ENCODE data around the gene CCDC154. TPM values are rescaled to one million over a fixed set of nuclear protein-coding genes. Genes with fewer than 3 reads are reported as not detected.

CCDC154 gene
- total RNA-seq, 2 experiments from 2014 or later = 0.70 to 1.6 TPM

- no peak for ATAC-seq
- Mint-ChIP-seq H3K4me3 (no peak overlapping the region), H3K27ac (no peak overlapping the region)
Observed at GRCh38 chr16:1460602-1461138, 16.3 kb upstream of the CCDC154 start.

DNA sequence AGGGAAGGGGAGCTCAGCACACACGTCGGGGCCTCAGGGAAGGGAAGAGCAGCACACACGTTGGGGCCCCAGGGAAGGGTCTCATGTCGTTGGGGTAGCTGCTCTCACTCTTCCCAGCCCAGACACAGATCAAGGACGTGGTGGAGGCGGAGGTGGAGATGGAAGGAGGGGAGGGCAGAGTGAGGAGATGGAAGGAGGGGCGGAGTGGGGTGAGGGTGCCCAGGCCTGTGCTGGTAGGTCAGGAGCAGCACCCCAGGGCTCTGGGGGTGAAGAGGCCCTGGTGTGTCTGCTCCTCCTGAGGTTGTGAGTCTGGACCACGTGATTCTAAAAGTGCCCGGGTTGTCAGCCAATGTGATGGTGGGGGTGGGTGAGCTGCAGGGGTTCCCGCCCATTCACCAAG, 15.6 kb upstream of the CCDC154 start:
- Mint-ChIP-seq H3K27ac (no peak overlapping the region), H3K4me3 (no peak overlapping the region), H3K9me3 (ENCODE audit: low read depth) (no peaks in the 10 kb centered on the region), H3K4me1 (peaks cover 7% of the 10 kb centered on the region), H3K27me3 (no peaks in the 10 kb centered on the region), H3K36me3 (ENCODE audit: low read depth) (peaks cover 8% of the 10 kb centered on the region)
- ChIA-PET POLR2A (no interaction called here), CTCF (no interaction called here)
- no peak for DNase-seq
- intact Hi-C loops (cut with DNase I, micrococcal nuclease) = no loop called here
- ATAC-seq = no peak

More at GRCh38 chr16:1460602-1461138, 16.3 kb upstream of the CCDC154 start:
- no peaks in the 10 kb centered on the region for H3K9me3 Mint-ChIP-seq (ENCODE audit: low read depth)
- no peaks in the 10 kb centered on the region for H3K27me3 Mint-ChIP-seq
- DNase-seq = no peak
- H3K4me1 Mint-ChIP-seq = peaks cover 7% of the 10 kb centered on the region
- intact Hi-C loops (cut with DNase I, micrococcal nuclease) = no loop called here
- ChIA-PET CTCF (interaction anchor here (0.6 kb wide), 1 partner anchor 109 kb away, joined by 3 read pairs; no protein-coding TSS in a partner anchor), POLR2A (no interaction called here)
- H3K36me3 Mint-ChIP-seq (ENCODE audit: low read depth) = peaks cover 6% of the 10 kb centered on the region

GRCh38 chr16:1458977-1459341, 14.6 kb upstream of the CCDC154 start:
- ChIA-PET POLR2A (interaction anchor here (0.6 to 0.7 kb wide), 2 partner anchors 51 to 363 kb away, joined by 3 to 4 read pairs; no protein-coding TSS in a partner anchor), CTCF (no interaction called here)
- no peak for DNase-seq
- intact Hi-C loops (cut with DNase I, micrococcal nuclease) = no loop called here
- ATAC-seq = no peak
- Mint-ChIP-seq H3K4me3 (no peak overlapping the region), H3K27ac (no peak overlapping the region), H3K9me3 (ENCODE audit: low read depth) (no peaks in the 10 kb centered on the region), H3K36me3 (ENCODE audit: low read depth) (peaks cover 10% of the 10 kb centered on the region), H3K27me3 (no peaks in the 10 kb centered on the region), H3K4me1 (peaks cover 7% of the 10 kb centered on the region)

DNA sequence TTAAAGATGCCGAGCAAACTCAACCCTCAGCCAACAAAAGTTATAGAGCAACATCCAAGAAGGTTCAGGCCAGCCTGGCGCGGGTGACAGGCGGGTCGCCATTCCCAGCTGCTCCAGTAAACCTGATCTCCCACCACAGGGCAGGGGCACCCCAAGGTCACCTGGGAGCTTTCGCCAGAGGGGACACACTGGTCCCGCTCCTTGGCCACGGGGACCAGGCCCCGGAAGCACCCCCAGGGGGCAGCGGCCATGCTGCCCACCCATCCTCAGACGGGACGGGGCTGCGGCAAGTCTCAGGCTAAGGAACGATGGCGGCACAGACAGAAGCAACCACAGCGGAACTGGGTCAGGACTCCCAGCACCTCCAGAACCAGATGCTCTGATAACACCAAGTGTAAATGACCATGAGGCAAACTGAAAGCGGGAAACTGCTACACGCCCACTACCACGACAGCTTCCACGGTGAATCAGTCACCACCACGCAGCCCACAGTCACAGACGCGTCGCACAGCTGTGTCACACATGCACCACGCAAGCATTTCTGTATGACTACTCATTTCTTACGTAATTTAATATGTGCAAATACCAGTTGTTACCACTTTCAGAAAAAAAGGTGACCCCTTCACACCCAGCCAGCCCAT, 14.1 kb upstream of the CCDC154 start:
- Mint-ChIP-seq H3K9me3 (ENCODE audit: low read depth) (no peaks in the 10 kb centered on the region), H3K27me3 (no peaks in the 10 kb centered on the region), H3K36me3 (ENCODE audit: low read depth) (peaks cover 10% of the 10 kb centered on the region), H3K4me1 (peaks cover 7% of the 10 kb centered on the region), H3K27ac (no peak overlapping the region), H3K4me3 (no peak overlapping the region)
- CTCF ChIA-PET = no interaction called here
- ATAC-seq (peak; percentile 65), DNase-seq (peak; percentile 65)
- intact Hi-C loops (cut with DNase I, micrococcal nuclease) = no loop called here
- POLR2A ChIA-PET = interaction anchor here (0.6 kb wide), 1 partner anchor 51 kb away, joined by 3 read pairs; no protein-coding TSS in a partner anchor

GRCh38 chr16:1457489-1458245, 13.3 kb upstream of the CCDC154 start:
- H3K9me3 Mint-ChIP-seq (ENCODE audit: low read depth) = no peaks in the 10 kb centered on the region
- ChIA-PET POLR2A (no interaction called here), CTCF (no interaction called here)
- no peak for DNase-seq
- H3K36me3 Mint-ChIP-seq (ENCODE audit: low read depth) = peaks cover 8% of the 10 kb centered on the region
- intact Hi-C loops (cut with DNase I, micrococcal nuclease) = no loop called here
- ATAC-seq = no peak
- peaks cover 7% of the 10 kb centered on the region for H3K4me1 Mint-ChIP-seq
- H3K27ac Mint-ChIP-seq = no peak overlapping the region
- H3K27me3 Mint-ChIP-seq = no peaks in the 10 kb centered on the region
- H3K4me3 Mint-ChIP-seq = no peak overlapping the region

DNA sequence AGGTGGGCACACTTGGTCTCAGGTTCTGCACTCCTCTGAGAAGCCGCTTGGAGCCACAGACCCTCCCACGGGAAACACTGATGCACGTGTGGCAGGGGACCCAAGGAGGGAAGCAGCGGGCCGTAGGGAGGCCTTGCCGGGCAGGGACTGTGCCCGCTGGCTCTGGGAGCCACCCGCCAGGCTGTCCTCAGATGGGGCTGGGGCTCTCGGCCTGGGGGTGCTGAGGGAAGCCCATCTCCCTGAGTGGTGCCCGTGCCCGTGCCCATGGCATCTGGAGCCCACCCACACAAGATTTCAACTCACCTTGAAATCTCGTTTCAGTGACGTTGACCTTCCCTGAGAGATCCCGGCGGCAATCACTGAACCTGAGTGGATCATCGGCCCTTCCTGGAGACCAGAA, 12.6 kb upstream of the CCDC154 start:
- Mint-ChIP-seq H3K4me1 (peaks cover 7% of the 10 kb centered on the region), H3K9me3 (ENCODE audit: low read depth) (no peaks in the 10 kb centered on the region), H3K27me3 (no peaks in the 10 kb centered on the region), H3K4me3 (no peak overlapping the region), H3K27ac (no peak overlapping the region), H3K36me3 (ENCODE audit: low read depth) (peaks cover 5% of the 10 kb centered on the region)
- CTCF ChIA-PET = no interaction called here
- no peak for ATAC-seq
- POLR2A ChIA-PET = no interaction called here
- intact Hi-C loops (cut with DNase I, micrococcal nuclease) = no loop called here
- DNase-seq = no peak

GRCh38 chr16:1455190-1456171, 11.1 kb upstream of the CCDC154 start:
- Mint-ChIP-seq H3K4me1 (peaks cover 7% of the 10 kb centered on the region), H3K9me3 (ENCODE audit: low read depth) (no peaks in the 10 kb centered on the region), H3K36me3 (ENCODE audit: low read depth) (peaks cover 5% of the 10 kb centered on the region), H3K27ac (no peak overlapping the region), H3K4me3 (no peak overlapping the region), H3K27me3 (no peaks in the 10 kb centered on the region)
- DNase-seq (no peak), ATAC-seq (no peak)
- intact Hi-C loops (cut with DNase I, micrococcal nuclease) = no loop called here
- CTCF ChIA-PET = no interaction called here
- POLR2A ChIA-PET = no interaction called here

DNA sequence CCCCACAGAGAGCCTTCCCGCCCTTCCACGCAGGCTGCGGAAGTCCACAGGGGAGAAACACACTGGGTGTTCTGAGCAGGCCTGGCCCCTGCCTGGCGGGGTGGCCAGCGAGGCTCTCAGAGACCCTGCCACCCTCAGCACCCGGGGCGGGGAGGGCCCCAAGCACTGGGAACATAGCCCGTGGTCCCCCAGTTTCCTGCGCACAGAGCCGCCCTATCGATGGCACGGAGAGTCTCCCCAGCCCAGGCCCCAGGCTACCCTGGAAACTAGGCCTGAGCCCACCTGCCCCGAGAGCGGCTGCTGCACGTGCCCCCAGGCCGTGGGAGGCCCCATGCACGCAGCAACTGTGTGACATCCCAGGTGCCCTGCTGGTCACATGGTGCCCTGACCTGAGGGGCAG, 10.2 kb upstream of the CCDC154 start:
- H3K9me3 Mint-ChIP-seq (ENCODE audit: low read depth) = no peaks in the 10 kb centered on the region
- no peak overlapping the region for H3K27ac Mint-ChIP-seq
- no peaks in the 10 kb centered on the region for H3K27me3 Mint-ChIP-seq
- no peak overlapping the region for H3K4me3 Mint-ChIP-seq
- peaks cover 5% of the 10 kb centered on the region for H3K36me3 Mint-ChIP-seq (ENCODE audit: low read depth)
- ChIA-PET POLR2A (no interaction called here), CTCF (no interaction called here)
- DNase-seq = no peak
- intact Hi-C loops (cut with DNase I, micrococcal nuclease) = no loop called here
- no peak for ATAC-seq
- H3K4me1 Mint-ChIP-seq = peaks cover 7% of the 10 kb centered on the region

- Mint-ChIP-seq H3K36me3 (ENCODE audit: low read depth) (peaks cover 4% of the 10 kb centered on the region), H3K27me3 (no peaks in the 10 kb centered on the region), H3K27ac (no peak overlapping the region), H3K9me3 (ENCODE audit: low read depth) (no peaks in the 10 kb centered on the region), H3K4me1 (no peaks in the 10 kb centered on the region), H3K4me3 (no peak overlapping the region)
- no peak for ATAC-seq
- intact Hi-C loops (cut with DNase I, micrococcal nuclease) = no loop called here
- POLR2A ChIA-PET = no interaction called here
- no peak for DNase-seq
- CTCF ChIA-PET = interaction anchor here (0.8 kb wide), 1 partner anchor 26 kb away, joined by 3 read pairs; no protein-coding TSS in a partner anchor
Observed at GRCh38 chr16:1453316-1453715, 9.0 kb upstream of the CCDC154 start.

DNA sequence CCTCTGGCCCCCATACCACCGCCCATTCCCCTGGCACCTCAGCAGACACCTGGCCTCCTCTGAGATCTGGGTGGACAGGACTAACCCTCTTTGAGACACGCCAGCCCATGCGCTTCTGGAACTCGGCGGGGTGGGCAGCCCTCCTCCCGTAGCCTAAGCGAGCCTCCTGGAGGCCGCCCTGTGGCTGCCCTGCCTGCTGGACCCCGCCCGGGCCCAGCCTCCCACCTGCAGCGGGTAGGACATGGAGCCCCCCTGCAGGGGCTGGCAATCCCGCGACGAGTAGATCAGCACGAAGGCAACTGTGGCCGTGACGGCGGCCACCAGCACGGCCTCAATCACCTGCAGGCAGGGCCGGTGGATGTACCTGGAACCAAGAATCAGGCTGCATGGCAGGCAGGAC, 8.2 kb upstream of the CCDC154 start:
- CTCF ChIA-PET = interaction anchor here (0.8 kb wide), 1 partner anchor 25 kb away, joined by 3 read pairs; no protein-coding TSS in a partner anchor
- ATAC-seq = no peak
- Mint-ChIP-seq H3K27me3 (no peaks in the 10 kb centered on the region), H3K9me3 (ENCODE audit: low read depth) (no peaks in the 10 kb centered on the region), H3K4me3 (no peak overlapping the region), H3K27ac (no peak overlapping the region), H3K4me1 (no peaks in the 10 kb centered on the region), H3K36me3 (ENCODE audit: low read depth) (peaks cover 4% of the 10 kb centered on the region)
- DNase-seq = no peak
- POLR2A ChIA-PET = no interaction called here
- intact Hi-C loops (cut with DNase I, micrococcal nuclease) = no loop called here

DNA sequence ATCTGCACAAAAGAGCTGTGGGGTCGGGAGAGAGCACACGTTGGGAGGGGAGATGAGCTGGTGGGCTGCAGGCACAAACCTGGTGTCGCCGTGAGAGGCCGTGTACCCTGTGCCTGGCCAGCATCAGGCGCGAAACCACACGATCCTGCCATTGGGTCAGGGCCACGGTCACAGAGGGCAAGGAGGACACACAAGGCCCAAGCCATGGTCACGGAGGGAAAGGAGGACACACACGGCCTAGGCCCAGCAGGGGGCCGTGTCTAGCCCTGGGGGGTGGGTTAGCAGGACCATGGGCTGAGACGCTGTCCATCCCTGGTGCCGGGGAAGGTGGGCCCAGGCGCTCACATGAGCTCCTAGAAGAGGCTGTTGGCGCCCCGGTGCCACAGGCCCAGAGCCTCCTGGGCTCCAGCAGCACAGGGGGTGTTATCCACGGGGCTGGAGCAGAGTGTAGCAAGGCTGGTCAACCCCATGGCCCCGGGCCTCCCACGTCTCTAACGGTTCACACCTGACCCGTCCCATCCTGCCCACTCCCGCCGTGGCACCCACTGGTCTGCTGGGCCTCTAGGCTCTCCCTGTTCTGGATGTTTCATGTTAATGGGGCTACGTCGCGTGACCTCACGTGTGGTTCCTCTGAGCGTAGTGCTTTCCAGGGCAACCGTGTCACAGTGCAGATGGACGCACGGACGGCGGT, 7.5 kb upstream of the CCDC154 start:
- no peak overlapping the region for H3K27ac Mint-ChIP-seq
- no peak overlapping the region for H3K4me3 Mint-ChIP-seq
- H3K4me1 Mint-ChIP-seq = no peaks in the 10 kb centered on the region
- DNase-seq = no peak
- POLR2A ChIA-PET = no interaction called here
- no peaks in the 10 kb centered on the region for H3K9me3 Mint-ChIP-seq (ENCODE audit: low read depth)
- CTCF ChIA-PET = no interaction called here
- no peaks in the 10 kb centered on the region for H3K27me3 Mint-ChIP-seq
- H3K36me3 Mint-ChIP-seq (ENCODE audit: low read depth) = peaks cover 4% of the 10 kb centered on the region
- intact Hi-C loops (cut with DNase I, micrococcal nuclease) = no loop called here
- ATAC-seq = no peak

Data from activated CD4-positive, alpha-beta T cell treated with anti-CD3 and anti-CD28 coated beads for 36 hours (primary cell).